HepG2 (cell line): Measurements from ENCODE around the gene GPC6. TPM values are rescaled to one million over a fixed set of nuclear protein-coding genes. Genes with fewer than 3 reads are reported as not detected.

Experiments used
- ZNF256 ChIP-seq: sonication (generic); formaldehyde crosslinking; conservative IDR thresholded peaks from 2 replicates; pipeline ENCODE4 v1.4.0; 2020; ENCODE audit warnings: missing genetic modification reagents
- ZNF878 ChIP-seq: sonication (generic); formaldehyde crosslinking; IDR thresholded peaks from 2 replicates; pipeline ENCODE4 v1.8.1; 2023; ENCODE audit warnings: mild to moderate bottlenecking, missing genetic modification reagents, moderate library complexity
- polyA plus RNA-seq, 8 experiments: library from polyadenylated mRNA; depleted of rRNA in 3 of 8; stranded (reverse) in 7 of 8; unstranded in 1 of 8; fragments of >200 nt; fragmentation: Illumina TruSeq in 4 of 8; extraction: Trizol in 4 of 8; gene quantifications; 2 replicates each; pipeline versions ENCODE4 v1.2.1 to v1.2.3, GENCODE V29; 2011 to 2016; ENCODE audit warnings: low read depth in 4 of 8, missing spikeins in 1 of 8, mixed read lengths in 1 of 8; ENCODE audit not compliant: insufficient read depth in 1 of 8
- total RNA-seq, 5 experiments: library from RNA; depleted of rRNA; stranded (reverse); fragments of >200 nt; fragmentation: Illumina TruSeq; extraction: Trizol; gene quantifications; 2 replicates each; pipeline ENCODE4 v1.2.3, GENCODE V29; 2016; ENCODE audit warnings: low read depth in 1 of 5
- TF ChIP-seq, protein P1 (sequence below): sonication (generic); formaldehyde crosslinking; IDR thresholded peaks from 2 replicates; pipeline ENCODE4 v1.4.0; 2020; ENCODE audit warnings: mild to moderate bottlenecking, missing genetic modification reagents
- TF ChIP-seq, protein P2 (sequence below): sonication (generic); formaldehyde crosslinking; IDR thresholded peaks from 2 replicates; pipeline ENCODE4 v1.8.1; 2022; ENCODE audit warnings: mild to moderate bottlenecking, missing genetic modification reagents
- TF ChIP-seq, protein P3 (sequence below): sonication (generic); formaldehyde crosslinking; conservative IDR thresholded peaks from 2 replicates; pipeline ENCODE4 v1.8.0; 2022; ENCODE audit warnings: low read depth, missing genetic modification reagents

Gene GPC6
- total and polyA plus RNA-seq, 2 of the 13 experiments (the other 11 are each of a cell fraction or from before 2014, with no cell fraction given), result 24.5 to 33.9 TPM

DNA sequence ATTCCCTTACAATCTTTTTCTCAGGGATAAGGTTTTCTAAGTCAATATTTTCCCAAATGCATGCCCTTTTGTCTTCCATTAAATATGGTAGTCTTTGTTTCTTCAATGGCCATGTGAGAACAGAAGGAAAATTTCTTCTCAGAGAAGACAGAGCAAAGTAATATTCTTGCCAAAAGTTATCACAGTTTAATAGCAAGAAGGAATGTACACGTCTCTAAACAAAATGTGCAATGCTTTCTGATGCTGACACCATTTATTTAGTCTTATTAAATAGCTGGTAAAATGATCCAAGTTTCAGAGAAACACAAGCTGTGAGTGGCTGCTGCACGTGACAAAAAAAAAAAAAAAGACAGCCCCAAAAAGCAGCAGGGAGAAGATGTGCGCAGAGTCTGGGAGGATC, 542.5 kb downstream of the GPC6 start (continued):
- TF ChIP-seq, protein P1, sequence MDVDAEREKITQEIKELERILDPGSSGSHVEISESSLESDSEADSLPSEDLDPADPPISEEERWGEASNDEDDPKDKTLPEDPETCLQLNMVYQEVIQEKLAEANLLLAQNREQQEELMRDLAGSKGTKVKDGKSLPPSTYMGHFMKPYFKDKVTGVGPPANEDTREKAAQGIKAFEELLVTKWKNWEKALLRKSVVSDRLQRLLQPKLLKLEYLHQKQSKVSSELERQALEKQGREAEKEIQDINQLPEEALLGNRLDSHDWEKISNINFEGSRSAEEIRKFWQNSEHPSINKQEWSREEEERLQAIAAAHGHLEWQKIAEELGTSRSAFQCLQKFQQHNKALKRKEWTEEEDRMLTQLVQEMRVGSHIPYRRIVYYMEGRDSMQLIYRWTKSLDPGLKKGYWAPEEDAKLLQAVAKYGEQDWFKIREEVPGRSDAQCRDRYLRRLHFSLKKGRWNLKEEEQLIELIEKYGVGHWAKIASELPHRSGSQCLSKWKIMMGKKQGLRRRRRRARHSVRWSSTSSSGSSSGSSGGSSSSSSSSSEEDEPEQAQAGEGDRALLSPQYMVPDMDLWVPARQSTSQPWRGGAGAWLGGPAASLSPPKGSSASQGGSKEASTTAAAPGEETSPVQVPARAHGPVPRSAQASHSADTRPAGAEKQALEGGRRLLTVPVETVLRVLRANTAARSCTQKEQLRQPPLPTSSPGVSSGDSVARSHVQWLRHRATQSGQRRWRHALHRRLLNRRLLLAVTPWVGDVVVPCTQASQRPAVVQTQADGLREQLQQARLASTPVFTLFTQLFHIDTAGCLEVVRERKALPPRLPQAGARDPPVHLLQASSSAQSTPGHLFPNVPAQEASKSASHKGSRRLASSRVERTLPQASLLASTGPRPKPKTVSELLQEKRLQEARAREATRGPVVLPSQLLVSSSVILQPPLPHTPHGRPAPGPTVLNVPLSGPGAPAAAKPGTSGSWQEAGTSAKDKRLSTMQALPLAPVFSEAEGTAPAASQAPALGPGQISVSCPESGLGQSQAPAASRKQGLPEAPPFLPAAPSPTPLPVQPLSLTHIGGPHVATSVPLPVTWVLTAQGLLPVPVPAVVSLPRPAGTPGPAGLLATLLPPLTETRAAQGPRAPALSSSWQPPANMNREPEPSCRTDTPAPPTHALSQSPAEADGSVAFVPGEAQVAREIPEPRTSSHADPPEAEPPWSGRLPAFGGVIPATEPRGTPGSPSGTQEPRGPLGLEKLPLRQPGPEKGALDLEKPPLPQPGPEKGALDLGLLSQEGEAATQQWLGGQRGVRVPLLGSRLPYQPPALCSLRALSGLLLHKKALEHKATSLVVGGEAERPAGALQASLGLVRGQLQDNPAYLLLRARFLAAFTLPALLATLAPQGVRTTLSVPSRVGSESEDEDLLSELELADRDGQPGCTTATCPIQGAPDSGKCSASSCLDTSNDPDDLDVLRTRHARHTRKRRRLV (CRISPR knock-in tag), result no peak
- TF ChIP-seq, protein P2, sequence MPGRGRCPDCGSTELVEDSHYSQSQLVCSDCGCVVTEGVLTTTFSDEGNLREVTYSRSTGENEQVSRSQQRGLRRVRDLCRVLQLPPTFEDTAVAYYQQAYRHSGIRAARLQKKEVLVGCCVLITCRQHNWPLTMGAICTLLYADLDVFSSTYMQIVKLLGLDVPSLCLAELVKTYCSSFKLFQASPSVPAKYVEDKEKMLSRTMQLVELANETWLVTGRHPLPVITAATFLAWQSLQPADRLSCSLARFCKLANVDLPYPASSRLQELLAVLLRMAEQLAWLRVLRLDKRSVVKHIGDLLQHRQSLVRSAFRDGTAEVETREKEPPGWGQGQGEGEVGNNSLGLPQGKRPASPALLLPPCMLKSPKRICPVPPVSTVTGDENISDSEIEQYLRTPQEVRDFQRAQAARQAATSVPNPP (CRISPR knock-in tag), result no peak
- TF ChIP-seq ZNF878 (no peak), ZNF256 (CRISPR knock-in tag) (no peak)
- TF ChIP-seq, protein P3, sequence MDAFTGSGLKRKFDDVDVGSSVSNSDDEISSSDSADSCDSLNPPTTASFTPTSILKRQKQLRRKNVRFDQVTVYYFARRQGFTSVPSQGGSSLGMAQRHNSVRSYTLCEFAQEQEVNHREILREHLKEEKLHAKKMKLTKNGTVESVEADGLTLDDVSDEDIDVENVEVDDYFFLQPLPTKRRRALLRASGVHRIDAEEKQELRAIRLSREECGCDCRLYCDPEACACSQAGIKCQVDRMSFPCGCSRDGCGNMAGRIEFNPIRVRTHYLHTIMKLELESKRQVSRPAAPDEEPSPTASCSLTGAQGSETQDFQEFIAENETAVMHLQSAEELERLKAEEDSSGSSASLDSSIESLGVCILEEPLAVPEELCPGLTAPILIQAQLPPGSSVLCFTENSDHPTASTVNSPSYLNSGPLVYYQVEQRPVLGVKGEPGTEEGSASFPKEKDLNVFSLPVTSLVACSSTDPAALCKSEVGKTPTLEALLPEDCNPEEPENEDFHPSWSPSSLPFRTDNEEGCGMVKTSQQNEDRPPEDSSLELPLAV, result no peak
